BE2C (cell line): Measurements from ENCODE around the gene DDT.
A peak's percentile ranks its signal among the peaks of the same experiment; 100 is the strongest.
"Not testable (repeated sequence)": the region's sequence is repeated elsewhere in the genome, so short reads cannot be mapped to it uniquely, and the experiment has no call there.

Source experiments
- DNase-seq: peaks from one replicate; pipeline ENCODE4 v3.0.0-alpha.2; 2020
- H3K27me3 ChIP-seq: fragments of 250-450 bp; sonication (Bioruptor Pico); 2 replicates; pipeline ENCODE4 v1.5.1; 2020; ENCODE audit warnings: mild to moderate bottlenecking
- H3K36me3 ChIP-seq: fragments of 250-450 bp; sonication (Bioruptor Pico); 2 replicates; pipeline ENCODE4 v1.5.1; 2020; ENCODE audit warnings: mild to moderate bottlenecking
- H3K4me1 ChIP-seq: fragments of 250-450 bp; sonication (Bioruptor Pico); 2 replicates; pipeline ENCODE4 v1.5.1; 2020
- H3K4me3 ChIP-seq: 2 replicates; pipeline ENCODE4 v1.5.1; 2011; ENCODE audit warnings: low read depth, low read length
- H3K9me3 ChIP-seq: fragments of 250-450 bp; sonication (Bioruptor Pico); 2 replicates; pipeline ENCODE4 v1.5.1; 2020
- TF ChIP-seq, protein P1 (sequence below): IDR thresholded peaks from 2 replicates; pipeline ENCODE4 v1.5.1; 2012; ENCODE audit warnings: mild to moderate bottlenecking, low read depth, low read length

DDT gene

DNA sequence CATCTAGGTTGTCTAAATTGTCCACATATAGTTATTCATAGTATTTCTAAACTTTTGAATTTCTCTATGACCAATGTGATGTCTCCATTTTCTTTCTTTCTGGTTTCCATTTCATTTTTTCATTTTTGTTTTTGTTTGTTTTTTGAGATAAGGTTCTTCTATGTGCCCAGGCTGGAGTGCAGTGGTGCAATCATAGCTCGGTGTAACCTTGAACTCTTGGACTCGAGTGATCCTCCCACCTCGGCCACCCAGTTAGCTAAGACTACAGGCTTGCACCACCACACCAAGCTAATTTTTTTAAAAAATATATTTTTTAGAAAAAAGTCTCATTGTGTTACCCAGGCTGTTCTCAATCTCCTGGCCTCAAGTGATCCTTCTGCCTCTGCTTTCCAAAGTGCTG lies 22.9 kb upstream of the DDT start:
- Histone ChIP-seq H3K27me3 (no peaks in the 10 kb centered on the region), H3K9me3 (no peaks in the 10 kb centered on the region), H3K36me3 (no peaks in the 10 kb centered on the region), H3K4me1 (no peaks in the 10 kb centered on the region), H3K4me3 (no peak overlapping the region)
- DNase-seq = no peak
- TF ChIP-seq, protein P1, sequence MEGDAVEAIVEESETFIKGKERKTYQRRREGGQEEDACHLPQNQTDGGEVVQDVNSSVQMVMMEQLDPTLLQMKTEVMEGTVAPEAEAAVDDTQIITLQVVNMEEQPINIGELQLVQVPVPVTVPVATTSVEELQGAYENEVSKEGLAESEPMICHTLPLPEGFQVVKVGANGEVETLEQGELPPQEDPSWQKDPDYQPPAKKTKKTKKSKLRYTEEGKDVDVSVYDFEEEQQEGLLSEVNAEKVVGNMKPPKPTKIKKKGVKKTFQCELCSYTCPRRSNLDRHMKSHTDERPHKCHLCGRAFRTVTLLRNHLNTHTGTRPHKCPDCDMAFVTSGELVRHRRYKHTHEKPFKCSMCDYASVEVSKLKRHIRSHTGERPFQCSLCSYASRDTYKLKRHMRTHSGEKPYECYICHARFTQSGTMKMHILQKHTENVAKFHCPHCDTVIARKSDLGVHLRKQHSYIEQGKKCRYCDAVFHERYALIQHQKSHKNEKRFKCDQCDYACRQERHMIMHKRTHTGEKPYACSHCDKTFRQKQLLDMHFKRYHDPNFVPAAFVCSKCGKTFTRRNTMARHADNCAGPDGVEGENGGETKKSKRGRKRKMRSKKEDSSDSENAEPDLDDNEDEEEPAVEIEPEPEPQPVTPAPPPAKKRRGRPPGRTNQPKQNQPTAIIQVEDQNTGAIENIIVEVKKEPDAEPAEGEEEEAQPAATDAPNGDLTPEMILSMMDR = no peak

DNA sequence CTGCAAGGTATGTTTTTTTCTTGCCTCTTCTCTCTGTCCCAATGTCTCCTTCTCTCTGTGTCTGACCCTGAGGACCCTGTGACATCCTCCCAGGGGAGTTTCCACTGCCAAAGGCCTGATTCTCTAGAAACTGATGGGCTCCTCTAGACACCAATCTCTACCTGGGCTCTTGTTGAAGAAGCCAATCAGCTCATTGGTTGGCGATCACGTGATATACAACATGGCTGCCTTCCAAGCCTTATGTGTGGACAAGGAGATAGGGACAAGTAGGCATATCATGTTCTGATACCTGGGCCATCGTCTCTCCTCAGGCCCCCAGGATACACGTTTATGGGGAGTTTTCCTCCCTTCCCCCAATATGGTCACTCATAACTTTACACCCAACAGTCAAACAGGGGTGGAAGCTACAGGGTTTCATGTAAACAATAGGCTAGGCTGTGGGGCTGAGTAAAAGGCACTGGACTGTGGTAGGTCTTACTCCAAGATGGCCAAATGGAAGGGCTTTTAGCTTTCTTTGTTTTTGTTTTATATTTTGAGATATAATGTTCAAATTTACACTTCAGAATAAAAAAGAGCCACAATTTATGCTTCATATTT lies 19.4 kb upstream of the DDT start:
- not testable (repeated sequence) for H3K36me3 ChIP-seq, H3K4me3 ChIP-seq, H3K9me3 ChIP-seq, H3K4me1 ChIP-seq, H3K27me3 ChIP-seq
- DNase-seq = peak; percentile 42

DNA sequence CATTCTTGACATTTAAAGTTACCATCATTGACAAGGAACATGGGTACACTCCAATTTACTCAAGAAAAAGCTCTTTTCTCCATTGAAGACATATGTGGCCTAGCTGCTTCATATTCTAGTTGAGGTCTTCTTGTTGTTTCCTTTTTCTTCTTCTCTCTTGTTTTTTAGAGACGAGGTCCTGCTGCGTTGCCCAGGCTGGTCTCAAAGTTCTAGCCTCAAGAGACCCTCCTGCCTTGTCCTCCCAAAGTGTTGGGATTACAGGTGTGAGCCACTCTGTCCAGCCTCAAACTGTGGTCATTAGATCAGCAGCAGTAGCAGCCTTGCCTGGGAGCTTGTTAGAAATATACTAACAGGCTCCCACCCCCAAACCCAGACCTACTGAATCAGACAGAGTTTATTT lies 18.8 kb upstream of the DDT start:
- DNase-seq, H3K9me3 ChIP-seq, H3K4me3 ChIP-seq, H3K27me3 ChIP-seq, H3K4me1 ChIP-seq, H3K36me3 ChIP-seq: not testable (repeated sequence)

DNA sequence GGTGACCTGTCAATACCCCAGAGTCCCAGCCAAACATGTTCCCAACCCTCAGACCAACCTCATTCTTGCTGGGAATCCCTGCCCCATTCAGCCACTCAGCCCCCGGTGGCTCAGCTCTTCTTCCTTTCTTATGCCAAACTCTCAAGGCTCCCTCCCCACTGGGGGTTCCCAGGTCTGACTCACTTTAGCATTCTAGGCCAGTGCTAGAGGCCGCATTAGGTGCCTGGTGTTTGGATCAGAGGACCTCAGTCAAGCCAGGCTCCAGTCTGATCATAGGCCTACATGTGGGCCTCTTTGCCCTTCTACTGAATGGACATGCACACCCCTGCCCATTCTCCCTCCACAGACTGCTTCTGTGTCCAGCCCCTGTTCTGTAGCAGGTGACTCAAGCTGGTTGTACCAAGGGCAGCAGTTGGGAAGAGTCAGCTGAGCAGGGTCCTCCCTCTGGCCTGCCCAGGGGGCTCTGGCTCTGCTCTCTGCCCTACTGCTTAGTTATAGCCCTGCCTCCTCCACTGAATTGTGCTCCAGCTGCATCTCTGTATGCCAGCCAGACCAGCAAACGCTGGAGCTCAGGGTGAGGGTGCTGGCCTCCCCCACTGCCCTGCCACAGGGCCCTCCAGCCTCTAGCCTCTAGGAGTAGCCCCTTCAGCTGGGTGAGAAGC lies 15.5 kb upstream of the DDT start:
- H3K4me1 ChIP-seq, H3K9me3 ChIP-seq, H3K36me3 ChIP-seq, DNase-seq, H3K4me3 ChIP-seq, H3K27me3 ChIP-seq: not testable (repeated sequence)

DNA sequence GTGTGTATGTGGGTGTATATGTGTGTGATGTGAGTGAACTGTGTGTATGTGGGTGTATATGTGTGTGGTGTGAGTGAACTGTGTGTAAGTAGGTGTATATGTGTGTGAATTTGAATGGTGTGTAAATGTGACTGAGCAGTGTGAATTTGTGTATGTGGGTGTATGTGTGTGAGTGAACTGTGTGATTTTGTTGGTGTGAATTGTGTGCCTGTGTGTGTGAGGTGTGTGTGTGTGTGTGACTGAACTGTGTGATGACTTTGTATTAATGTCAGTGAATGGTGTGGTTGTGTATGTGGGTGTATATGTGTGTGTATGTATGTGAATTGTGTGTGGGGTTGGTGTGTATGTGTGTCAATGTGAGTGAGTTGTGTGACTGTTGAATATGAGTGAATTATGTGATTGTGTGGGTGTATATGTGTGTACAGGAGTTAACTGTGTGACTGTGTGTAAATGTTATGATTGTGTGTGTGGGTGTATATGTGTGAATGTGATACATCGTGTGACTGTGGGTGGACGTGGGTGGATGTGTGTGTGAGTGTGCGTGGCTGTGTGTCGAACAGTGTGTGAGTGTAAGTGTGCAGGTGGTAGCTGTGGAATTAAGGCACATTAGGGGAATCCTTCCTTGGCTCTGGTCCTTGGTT lies 12.4 kb upstream of the DDT start:
- H3K4me1 ChIP-seq, H3K4me3 ChIP-seq, H3K36me3 ChIP-seq, H3K9me3 ChIP-seq, H3K27me3 ChIP-seq, DNase-seq: not testable (repeated sequence)

DNA sequence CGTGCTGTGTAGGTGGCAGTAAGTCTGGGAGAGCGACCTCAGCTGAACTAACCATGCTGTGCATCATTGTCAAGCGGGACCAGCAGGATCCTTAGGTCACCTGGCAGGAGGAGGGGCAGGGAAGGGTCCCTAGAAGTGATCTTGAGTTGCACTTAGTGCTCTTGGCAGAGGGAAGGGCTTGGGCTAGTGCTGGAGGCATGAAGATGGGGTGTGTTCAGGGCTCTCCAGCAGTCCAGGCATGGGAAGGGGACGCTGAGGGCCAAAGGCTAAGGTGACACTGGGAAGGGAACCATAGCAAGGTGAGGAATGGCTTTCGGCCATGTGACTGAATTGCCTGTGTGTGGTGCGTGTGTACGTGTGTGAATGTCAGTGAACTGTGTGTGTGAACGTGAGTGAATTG lies 11.8 kb upstream of the DDT start:
- not testable (repeated sequence) for H3K4me3 ChIP-seq, DNase-seq, H3K4me1 ChIP-seq, H3K36me3 ChIP-seq, H3K27me3 ChIP-seq, H3K9me3 ChIP-seq

DNA sequence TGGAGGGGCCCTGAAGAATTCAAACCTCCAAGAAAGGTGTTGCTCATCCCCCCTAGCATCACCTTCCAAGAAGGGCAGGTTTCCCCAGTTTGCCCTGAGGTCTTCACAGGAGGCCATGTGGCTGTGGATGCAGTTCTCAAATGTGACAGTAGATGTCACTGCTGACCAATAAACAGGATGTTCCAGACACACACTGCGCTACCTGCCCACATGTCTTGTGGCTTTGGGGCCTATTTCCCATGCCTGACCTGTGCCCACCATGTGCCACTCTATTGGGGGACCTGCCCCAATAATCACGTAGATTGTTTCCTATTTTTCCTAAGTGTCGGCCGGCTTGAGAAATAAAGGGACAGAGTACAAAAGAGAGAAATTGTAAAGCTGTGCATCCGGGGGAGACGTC lies 10.2 kb upstream of the DDT start:
- no peaks in the 10 kb centered on the region for H3K4me1 ChIP-seq
- no peaks in the 10 kb centered on the region for H3K36me3 ChIP-seq
- no peaks in the 10 kb centered on the region for H3K27me3 ChIP-seq
- TF ChIP-seq, protein P1 = peak; percentile 88
- peak; percentile 63 for DNase-seq
- H3K4me3 ChIP-seq = no peak overlapping the region
- no peaks in the 10 kb centered on the region for H3K9me3 ChIP-seq

DNA sequence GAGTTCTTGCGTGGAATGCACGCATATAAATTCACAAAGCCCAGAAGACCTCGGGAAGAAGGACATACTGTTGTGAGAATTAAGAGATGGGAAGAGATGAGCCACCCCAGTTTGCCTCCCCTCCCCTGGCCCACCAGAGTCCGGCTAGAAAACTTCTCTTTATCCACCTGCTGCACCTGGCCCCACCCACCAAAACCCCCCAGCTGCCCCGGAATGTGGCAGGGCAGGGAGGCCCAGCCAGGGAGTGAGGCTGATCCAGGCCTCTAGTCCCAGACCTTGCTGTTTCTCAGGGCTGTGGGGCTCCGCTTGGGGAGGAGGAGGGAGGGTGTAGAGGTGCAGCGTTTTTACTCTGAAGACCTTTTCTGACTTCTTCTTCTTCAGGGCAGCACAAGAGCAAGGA lies 6.3 kb upstream of the DDT start:
- not testable (repeated sequence) for H3K4me1 ChIP-seq, H3K9me3 ChIP-seq, H3K27me3 ChIP-seq, H3K36me3 ChIP-seq, DNase-seq
- 0 out of 2 replicates have a peak overlapping the region, but pooled peaks have one; percentile 20 for H3K4me3 ChIP-seq

DNA sequence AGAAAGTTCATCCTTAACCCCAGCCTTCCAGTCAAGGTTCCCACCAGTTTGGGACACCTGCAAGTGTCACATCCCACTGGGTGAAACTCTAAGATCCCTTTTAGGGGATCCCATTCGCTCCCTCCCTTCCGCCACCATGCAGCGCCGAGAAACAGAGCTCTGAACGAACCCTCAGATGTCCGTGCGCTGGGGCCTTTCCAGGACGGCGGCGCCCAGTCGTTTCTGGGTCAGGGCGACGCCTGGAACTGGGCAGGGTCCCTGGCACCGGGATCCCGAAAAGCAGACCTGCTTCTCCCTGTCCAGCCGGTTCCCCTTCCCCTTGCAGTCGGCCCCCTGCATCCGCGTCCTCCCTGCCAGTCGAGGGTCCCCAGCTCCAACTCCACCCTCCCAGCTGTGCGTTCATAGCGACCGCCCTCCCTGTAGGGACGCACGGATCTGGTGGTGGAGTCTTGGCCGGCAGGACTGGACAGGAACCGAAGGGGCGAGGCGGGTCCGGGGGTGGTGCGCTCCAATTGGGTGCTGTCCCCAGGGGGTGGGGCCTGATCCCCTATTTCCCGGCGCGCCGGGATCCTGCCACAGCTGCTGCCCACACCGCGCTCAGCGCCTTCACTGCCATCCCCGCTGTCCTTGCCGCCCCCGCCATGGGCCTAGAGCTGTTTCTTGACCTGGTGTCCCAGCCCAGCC lies 5.5 kb upstream of the DDT start, which contains the start of gene GSTT2:
GSTT2 (plus strand) TSS at position 578 of the 684 bp plus-strand sequence.
- 0 out of 2 replicates have a peak within 1 kb of the TSS, but pooled peaks have one; percentile 20 for H3K4me3 ChIP-seq
- not testable (repeated sequence) for DNase-seq, H3K36me3 ChIP-seq, H3K9me3 ChIP-seq, H3K27me3 ChIP-seq, H3K4me1 ChIP-seq

DNA sequence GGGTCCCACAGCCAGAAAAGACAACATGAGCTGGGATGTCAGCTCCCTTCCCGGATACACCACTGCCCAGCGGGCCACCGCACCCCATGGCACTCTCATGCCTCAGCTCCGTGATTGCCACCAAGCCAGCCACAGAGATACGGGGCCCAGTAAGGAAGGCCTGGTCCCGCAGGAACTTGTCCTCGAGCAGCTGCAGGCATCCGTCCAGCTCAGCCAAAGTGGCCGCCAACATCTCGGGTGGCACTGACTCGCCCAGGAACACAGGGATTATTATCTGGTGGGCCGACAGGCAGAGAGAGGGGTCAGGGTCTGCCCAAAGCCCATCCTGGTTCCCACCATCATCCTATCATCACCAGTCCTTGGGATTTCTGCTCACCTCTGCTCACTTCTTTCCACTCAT lies 3.1 kb upstream of the DDT start:
- not testable (repeated sequence) for H3K4me3 ChIP-seq, H3K9me3 ChIP-seq, DNase-seq, H3K4me1 ChIP-seq, H3K36me3 ChIP-seq, H3K27me3 ChIP-seq

DNA sequence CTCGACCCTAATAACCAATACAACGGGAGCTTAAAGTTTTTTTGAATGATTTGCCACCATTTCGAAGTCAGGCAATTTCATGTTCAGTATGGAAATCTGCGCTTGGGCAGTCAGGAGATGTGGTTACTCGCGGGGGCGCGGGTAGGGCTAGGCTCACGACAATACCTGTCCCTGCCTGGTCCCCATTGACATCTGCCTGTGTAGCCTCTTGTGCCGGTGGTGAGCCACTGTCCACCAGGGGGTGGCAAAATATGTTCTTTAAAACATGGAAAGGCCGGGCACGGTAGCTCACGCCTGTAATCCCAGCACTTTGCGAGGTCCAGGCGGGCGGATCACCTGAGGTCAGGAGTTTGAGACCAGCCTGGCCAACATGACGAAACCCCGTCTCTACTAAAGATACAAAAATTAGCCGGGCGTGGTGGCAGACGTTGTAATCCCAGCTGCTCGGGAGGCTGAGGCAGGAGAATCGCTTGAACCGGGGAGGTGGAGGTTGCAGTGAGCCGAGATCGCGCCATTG lies 653 bp upstream of the DDT start:
- not testable (repeated sequence) for H3K9me3 ChIP-seq, H3K4me3 ChIP-seq, H3K4me1 ChIP-seq, H3K27me3 ChIP-seq
- peak; percentile 35 for DNase-seq
- H3K36me3 ChIP-seq = peaks cover 18% of the 10 kb centered on the region

DNA sequence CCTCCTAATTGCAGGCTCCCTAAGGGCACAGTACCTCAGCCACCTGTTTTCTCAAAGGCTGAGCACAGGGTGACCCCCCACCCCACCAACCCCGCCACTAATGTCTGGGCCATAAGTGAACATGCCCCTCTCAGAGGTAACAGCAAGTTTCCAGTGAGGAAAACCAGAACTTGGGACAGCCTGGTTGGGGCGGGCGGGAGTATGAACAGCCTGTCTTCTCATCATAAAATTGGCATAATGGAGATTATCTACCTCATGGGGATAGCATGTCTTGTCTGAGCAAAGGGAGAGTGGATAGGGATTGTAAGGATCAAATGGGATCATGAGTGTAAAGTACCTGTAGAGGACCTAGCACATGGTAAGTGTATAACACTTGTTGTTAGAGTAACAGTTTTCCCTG lies 2.3 kb downstream of the DDT start:
- DNase-seq, H3K4me3 ChIP-seq, H3K9me3 ChIP-seq, H3K27me3 ChIP-seq, H3K4me1 ChIP-seq: not testable (repeated sequence)
- H3K36me3 ChIP-seq = peaks cover 27% of the 10 kb centered on the region
